HL-60 (cell line): ENCODE data around the gene GRIN3A.

Experiments
- CTCF ChIP-seq: IDR thresholded peaks from one replicate; pipeline ENCODE4 v1.5.1; 2011; ENCODE audit warnings: low read length, control low read depth, inconsistent platforms; ENCODE audit not compliant: insufficient read depth
- POLR2AphosphoS5 ChIP-seq: IDR thresholded peaks from 2 replicates; pipeline ENCODE4 v1.6.1; 2012; ENCODE audit warnings: low read depth
- REST ChIP-seq: IDR thresholded peaks from 2 replicates; pipeline ENCODE4 v1.6.1; 2012; ENCODE audit warnings: low read depth; ENCODE audit not compliant: insufficient replicate concordance

GRCh38 chr9:101564252-101564651, 174.2 kb downstream of the GRIN3A start:
- no peak for TF ChIP-seq CTCF
- no peak for TF ChIP-seq POLR2AphosphoS5
- no peak for TF ChIP-seq REST
